Measurements from ENCODE around the gene QARS1.

DNA sequence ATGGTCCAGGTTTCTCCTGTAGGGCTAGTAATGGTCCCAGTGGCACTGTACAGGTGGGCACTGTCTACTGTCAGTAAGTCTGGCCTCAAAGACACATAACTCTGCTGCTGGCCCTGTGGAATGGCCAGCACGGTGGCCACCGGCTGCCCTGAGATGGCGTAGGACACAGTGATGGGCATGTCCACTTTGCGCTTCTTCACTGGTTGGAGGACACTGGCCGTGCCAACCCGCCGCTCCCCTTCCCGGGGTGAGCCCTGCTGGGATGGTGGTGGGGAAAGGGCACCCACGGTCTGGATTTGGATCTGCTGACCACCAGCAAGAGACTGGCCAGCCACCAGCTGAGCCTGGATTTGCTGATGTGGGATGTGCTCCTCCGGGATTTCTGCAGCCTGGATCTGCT, 47.3 kb downstream of the QARS1 start:
- TF ChIP-seq, protein P1, sequence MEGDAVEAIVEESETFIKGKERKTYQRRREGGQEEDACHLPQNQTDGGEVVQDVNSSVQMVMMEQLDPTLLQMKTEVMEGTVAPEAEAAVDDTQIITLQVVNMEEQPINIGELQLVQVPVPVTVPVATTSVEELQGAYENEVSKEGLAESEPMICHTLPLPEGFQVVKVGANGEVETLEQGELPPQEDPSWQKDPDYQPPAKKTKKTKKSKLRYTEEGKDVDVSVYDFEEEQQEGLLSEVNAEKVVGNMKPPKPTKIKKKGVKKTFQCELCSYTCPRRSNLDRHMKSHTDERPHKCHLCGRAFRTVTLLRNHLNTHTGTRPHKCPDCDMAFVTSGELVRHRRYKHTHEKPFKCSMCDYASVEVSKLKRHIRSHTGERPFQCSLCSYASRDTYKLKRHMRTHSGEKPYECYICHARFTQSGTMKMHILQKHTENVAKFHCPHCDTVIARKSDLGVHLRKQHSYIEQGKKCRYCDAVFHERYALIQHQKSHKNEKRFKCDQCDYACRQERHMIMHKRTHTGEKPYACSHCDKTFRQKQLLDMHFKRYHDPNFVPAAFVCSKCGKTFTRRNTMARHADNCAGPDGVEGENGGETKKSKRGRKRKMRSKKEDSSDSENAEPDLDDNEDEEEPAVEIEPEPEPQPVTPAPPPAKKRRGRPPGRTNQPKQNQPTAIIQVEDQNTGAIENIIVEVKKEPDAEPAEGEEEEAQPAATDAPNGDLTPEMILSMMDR (IDR thresholded peaks at IDR 0.05; ENCODE audit: low read depth, low read length, poor library complexity, severe bottlenecking) = no peak
- TF ChIP-seq EZH2phosphoT487 (IDR thresholded peaks at IDR 0.05; ENCODE audit: borderline replicate concordance, low read length) = no peak

Data from DOHH2 (cell line).